ENCODE measurements around the gene PDLIM1.
A peak's percentile ranks its signal among the peaks of the same experiment; 100 is the strongest.

The PDLIM1 gene, protein sequence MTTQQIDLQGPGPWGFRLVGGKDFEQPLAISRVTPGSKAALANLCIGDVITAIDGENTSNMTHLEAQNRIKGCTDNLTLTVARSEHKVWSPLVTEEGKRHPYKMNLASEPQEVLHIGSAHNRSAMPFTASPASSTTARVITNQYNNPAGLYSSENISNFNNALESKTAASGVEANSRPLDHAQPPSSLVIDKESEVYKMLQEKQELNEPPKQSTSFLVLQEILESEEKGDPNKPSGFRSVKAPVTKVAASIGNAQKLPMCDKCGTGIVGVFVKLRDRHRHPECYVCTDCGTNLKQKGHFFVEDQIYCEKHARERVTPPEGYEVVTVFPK

DNA sequence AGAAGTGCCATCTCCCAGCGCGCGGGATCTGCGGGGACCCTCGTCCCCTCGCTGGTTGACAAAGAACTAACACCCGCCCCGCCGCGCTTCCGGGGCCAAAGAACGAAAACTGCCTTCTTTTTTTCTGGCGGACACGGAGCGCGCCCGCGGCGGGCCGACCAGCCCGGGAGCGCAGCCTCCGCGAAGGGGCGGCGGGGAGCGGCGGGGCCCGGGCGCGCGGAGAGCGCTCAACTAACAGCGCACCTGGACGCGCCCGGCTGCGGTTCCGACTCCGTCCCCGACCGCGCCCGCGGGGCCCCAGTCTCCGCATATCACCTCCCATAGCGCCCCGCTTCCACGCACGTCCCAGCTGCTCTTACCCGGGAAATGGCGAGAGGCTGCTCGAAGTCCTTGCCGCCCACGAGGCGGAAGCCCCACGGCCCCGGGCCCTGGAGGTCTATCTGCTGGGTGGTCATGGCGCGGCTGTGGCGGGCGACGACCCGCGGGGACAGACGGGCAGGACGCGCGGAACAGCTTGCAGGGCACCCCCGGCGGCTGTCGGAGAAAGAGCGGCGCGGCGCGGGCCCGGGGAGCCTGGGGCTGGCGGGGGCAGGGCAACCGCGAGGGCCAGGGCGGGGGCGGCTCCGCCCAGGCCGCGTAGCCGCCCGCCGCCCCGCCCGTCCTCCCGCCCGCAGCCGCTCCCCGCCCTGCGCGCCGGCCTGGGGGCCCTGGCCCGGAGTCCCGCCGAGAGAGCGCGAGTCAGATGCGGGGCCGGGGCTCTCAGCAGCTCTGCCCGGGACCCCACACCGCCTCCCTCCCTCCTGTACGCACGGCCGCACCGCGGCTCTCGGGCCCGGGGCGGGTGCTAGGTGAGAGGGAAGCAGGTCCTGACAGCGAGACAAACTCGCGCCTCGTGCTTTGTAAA lies at the start of gene PDLIM1:
Gene PDLIM1, minus strand, starts transcription at position 543 of the 904 bp plus-strand sequence. Its CDS starts 88 bp downstream, at position 455.
- H3K9me3 ChIP-seq (ENCODE audit: control insufficient read depth, low read length) = no peaks in the 10 kb centered on the region
- peak within 1 kb of the TSS; percentile 80 for H3K27ac ChIP-seq
- peak within 1 kb of the TSS; percentile 94 for H2AFZ ChIP-seq
- H3K4me1 ChIP-seq = peaks cover 11% of the 10 kb centered on the region
- H3K4me3 ChIP-seq (ENCODE audit: low read depth, low read length) = peak within 1 kb of the TSS; percentile 94
- H3K79me2 ChIP-seq = peaks cover 26% of the 10 kb centered on the region
- no peaks in the 10 kb centered on the region for H3K27me3 ChIP-seq (ENCODE audit: control insufficient read depth, insufficient read depth, low read length)
- H3K4me2 ChIP-seq (ENCODE audit: low read length) = peak within 1 kb of the TSS; percentile 81
- H3K36me3 ChIP-seq (ENCODE audit: control insufficient read depth, insufficient read depth, low read length) = no peaks in the 10 kb centered on the region
- TF ChIP-seq CTCF (IDR thresholded peaks at IDR 0.05) = peak; percentile 30
- peak within 1 kb of the TSS; percentile 90 for H3K9ac ChIP-seq

GRCh38 chr10:95339863-95340262 lies 49.1 kb upstream of the PDLIM1 start:
- no peaks in the 10 kb centered on the region for H3K79me2 ChIP-seq
- no peaks in the 10 kb centered on the region for H3K27me3 ChIP-seq (ENCODE audit: control insufficient read depth, insufficient read depth, low read length)
- no peaks in the 10 kb centered on the region for H3K4me1 ChIP-seq
- no peaks in the 10 kb centered on the region for H3K36me3 ChIP-seq (ENCODE audit: control insufficient read depth, insufficient read depth, low read length)
- no peak for TF ChIP-seq CTCF (IDR thresholded peaks at IDR 0.05)
- no peak overlapping the region for H2AFZ ChIP-seq
- no peaks in the 10 kb centered on the region for H3K9me3 ChIP-seq (ENCODE audit: control insufficient read depth, low read length)
- no peak overlapping the region for H3K27ac ChIP-seq
- H3K9ac ChIP-seq = no peak overlapping the region
- no peak overlapping the region for H3K4me3 ChIP-seq (ENCODE audit: low read depth, low read length)
- no peak overlapping the region for H3K4me2 ChIP-seq (ENCODE audit: low read length)

DNA sequence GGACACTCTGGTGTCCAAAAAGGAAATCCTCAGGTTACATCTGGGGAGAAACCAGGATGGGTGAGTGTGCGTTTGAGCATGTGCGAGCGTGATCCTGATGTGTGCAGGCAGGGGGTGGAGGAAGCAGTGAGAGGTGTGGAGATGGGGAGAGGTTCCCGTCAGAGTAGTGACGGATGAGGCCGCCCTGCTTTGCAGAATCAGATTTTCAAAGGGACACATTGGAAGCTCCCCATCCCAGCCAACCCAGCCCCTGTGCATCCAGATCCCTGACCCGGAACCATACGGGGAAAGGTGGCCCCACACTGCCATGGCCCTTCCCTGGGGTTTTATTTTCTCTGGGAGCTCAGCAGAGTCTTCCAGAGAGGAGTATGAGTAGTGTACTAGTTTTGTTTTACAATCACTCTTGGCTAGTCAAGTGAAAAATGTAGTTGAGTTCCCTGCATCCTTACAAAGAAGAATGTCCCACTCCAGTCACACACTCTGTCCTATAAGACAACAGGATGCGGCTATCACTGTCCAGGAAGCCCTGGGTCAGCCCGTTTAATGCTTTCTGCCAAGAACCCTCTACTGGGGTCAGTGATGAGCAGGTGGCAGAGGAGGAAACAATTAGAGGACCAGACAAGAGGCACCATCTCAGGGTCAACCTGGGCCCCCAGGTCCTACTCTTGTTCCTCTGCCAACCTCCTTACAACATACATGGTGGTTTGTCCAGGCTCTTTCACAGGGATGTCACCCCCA lies 46.8 kb upstream of the PDLIM1 start:
- Histone ChIP-seq H3K4me2 (ENCODE audit: low read length) (no peak overlapping the region), H3K79me2 (no peaks in the 10 kb centered on the region), H3K4me1 (no peaks in the 10 kb centered on the region), H3K9ac (no peak overlapping the region), H3K4me3 (ENCODE audit: low read depth, low read length) (no peak overlapping the region), H3K27me3 (ENCODE audit: control insufficient read depth, insufficient read depth, low read length) (no peaks in the 10 kb centered on the region), H3K27ac (no peak overlapping the region), H3K9me3 (ENCODE audit: control insufficient read depth, low read length) (no peaks in the 10 kb centered on the region), H3K36me3 (ENCODE audit: control insufficient read depth, insufficient read depth, low read length) (no peaks in the 10 kb centered on the region), H2AFZ (no peak overlapping the region)
- no peak for TF ChIP-seq CTCF (IDR thresholded peaks at IDR 0.05)

DNA sequence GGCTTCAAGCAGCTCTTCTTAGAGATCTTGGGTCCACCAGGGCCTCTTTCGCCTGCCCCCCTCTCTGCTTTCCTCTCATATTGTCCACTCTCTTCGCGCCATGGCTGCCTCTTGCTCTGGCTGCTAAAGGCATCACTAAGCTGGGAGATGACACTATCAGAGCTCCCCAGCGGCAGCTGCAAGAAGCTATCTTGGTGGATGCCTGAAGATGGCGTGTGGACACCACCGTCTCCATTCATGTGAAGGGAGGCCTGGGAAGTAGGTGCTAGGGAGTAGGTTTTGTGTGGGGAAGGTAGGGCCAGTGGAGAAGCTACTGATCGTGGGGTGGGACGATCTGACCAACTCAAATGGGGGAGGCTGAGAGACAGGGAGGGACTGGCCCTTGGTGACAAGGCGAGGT lies 45.9 kb upstream of the PDLIM1 start:
- H3K9me3 ChIP-seq (ENCODE audit: control insufficient read depth, low read length) = no peaks in the 10 kb centered on the region
- no peaks in the 10 kb centered on the region for H3K27me3 ChIP-seq (ENCODE audit: control insufficient read depth, insufficient read depth, low read length)
- no peak overlapping the region for H3K9ac ChIP-seq
- no peak for TF ChIP-seq CTCF (IDR thresholded peaks at IDR 0.05)
- H2AFZ ChIP-seq = no peak overlapping the region
- H3K4me3 ChIP-seq (ENCODE audit: low read depth, low read length) = no peak overlapping the region
- no peak overlapping the region for H3K4me2 ChIP-seq (ENCODE audit: low read length)
- H3K36me3 ChIP-seq (ENCODE audit: control insufficient read depth, insufficient read depth, low read length) = no peaks in the 10 kb centered on the region
- no peaks in the 10 kb centered on the region for H3K4me1 ChIP-seq
- H3K79me2 ChIP-seq = no peaks in the 10 kb centered on the region
- H3K27ac ChIP-seq = no peak overlapping the region

All from parathyroid adenoma (tissue), 2 donors.